ENCODE data around the gene TMEM184C. TPM values are rescaled to one million over a fixed set of nuclear protein-coding genes. Genes with fewer than 3 reads are reported as not detected.

Gene TMEM184C
- total and polyA plus RNA-seq, 8 donors = 2.2 to 19.2 (median 13.6) TPM

GRCh38 chr4:147633643-147634042 lies 16.4 kb downstream of the TMEM184C start:
- ATAC-seq = no peak
- intact Hi-C loops (cut with DNase I) = no loop called here
- H3K36me3 ChIP-seq = peaks cover 0 to 71% (median 7%) of the 10 kb centered on the region in 3 donors
- H3K9me3 ChIP-seq = no peaks in the 10 kb centered on the region
- 90 to 98% methylated on average over 1 of the region's 1 CpG for WGBS, 2 donors
- no peak overlapping the region for H3K27ac ChIP-seq
- no peak for DNase-seq
- H3K27me3 ChIP-seq = no peaks in the 10 kb centered on the region
- FAIRE-seq = no peak
- no peak for TF ChIP-seq CTCF (IDR thresholded peaks at IDR 0.05)
- no peaks in the 10 kb centered on the region for H3K4me1 ChIP-seq
- no peak overlapping the region for H3K4me3 ChIP-seq

GRCh38 chr4:147635348-147635747 lies 18.2 kb downstream of the TMEM184C start:
- intact Hi-C loops (cut with DNase I) = no loop called here
- Histone ChIP-seq H3K27ac (no peak overlapping the region), H3K4me3 (no peak overlapping the region), H3K36me3 (peaks cover 0 to 56% (median 7%) of the 10 kb centered on the region in 3 donors), H3K9me3 (no peaks in the 10 kb centered on the region), H3K4me1 (no peaks in the 10 kb centered on the region), H3K27me3 (no peaks in the 10 kb centered on the region)
- DNase-seq (no peak), FAIRE-seq (no peak), ATAC-seq (no peak)
- TF ChIP-seq CTCF (IDR thresholded peaks at IDR 0.05) = no peak

GRCh38 chr4:147638365-147638764 lies 21.2 kb downstream of the TMEM184C start:
- WGBS, 2 donors = 51 to 67% methylated on average over 1 of the region's 1 CpG
- FAIRE-seq (no peak), DNase-seq (no peak), ATAC-seq (no peak)
- H3K4me3 ChIP-seq = no peak overlapping the region
- intact Hi-C loops (cut with DNase I) = no loop called here
- no peak overlapping the region for H3K27ac ChIP-seq
- H3K4me1 ChIP-seq = no peaks in the 10 kb centered on the region
- H3K36me3 ChIP-seq = peaks cover 0 to 42% (median 7%) of the 10 kb centered on the region in 3 donors
- no peaks in the 10 kb centered on the region for H3K9me3 ChIP-seq
- no peaks in the 10 kb centered on the region for H3K27me3 ChIP-seq
- no peak for TF ChIP-seq CTCF (IDR thresholded peaks at IDR 0.05)

GRCh38 chr4:147638942-147639341 lies 21.7 kb downstream of the TMEM184C start:
- no peak for TF ChIP-seq CTCF (IDR thresholded peaks at IDR 0.05)
- H3K9me3 ChIP-seq = no peaks in the 10 kb centered on the region
- no peak for ATAC-seq
- H3K27ac ChIP-seq = no peak overlapping the region
- no peaks in the 10 kb centered on the region for H3K4me1 ChIP-seq
- WGBS, 2 donors = 79 to 87% methylated on average over 2 of the region's 2 CpGs
- DNase-seq = no peak
- no peak for FAIRE-seq
- H3K4me3 ChIP-seq = no peak overlapping the region
- intact Hi-C loops (cut with DNase I) = no loop called here
- H3K27me3 ChIP-seq = no peaks in the 10 kb centered on the region
- H3K36me3 ChIP-seq = peaks cover 0 to 36% (median 7%) of the 10 kb centered on the region in 3 donors

- no peak for TF ChIP-seq CTCF (IDR thresholded peaks at IDR 0.05)
- Histone ChIP-seq H3K27ac (no peak overlapping the region), H3K36me3 (peaks cover 0 to 32% (median 7%) of the 10 kb centered on the region in 3 donors), H3K4me3 (no peak overlapping the region), H3K27me3 (no peaks in the 10 kb centered on the region), H3K4me1 (peaks cover 0 to 3% (median 0%) of the 10 kb centered on the region in 3 donors), H3K9me3 (no peaks in the 10 kb centered on the region)
- DNase-seq = no peak
- no peak for FAIRE-seq
- intact Hi-C loops (cut with DNase I) = no loop called here
- ATAC-seq = no peak
Observed at GRCh38 chr4:147639388-147639787, 22.2 kb downstream of the TMEM184C start.
